Measurements from ENCODE around the gene ZNF76.
A peak's percentile ranks its signal among the peaks of the same experiment; 100 is the strongest.
"Not testable (repeated sequence)": the region's sequence is repeated elsewhere in the genome, so short reads cannot be mapped to it uniquely, and the experiment has no call there.

ZNF76 gene

DNA sequence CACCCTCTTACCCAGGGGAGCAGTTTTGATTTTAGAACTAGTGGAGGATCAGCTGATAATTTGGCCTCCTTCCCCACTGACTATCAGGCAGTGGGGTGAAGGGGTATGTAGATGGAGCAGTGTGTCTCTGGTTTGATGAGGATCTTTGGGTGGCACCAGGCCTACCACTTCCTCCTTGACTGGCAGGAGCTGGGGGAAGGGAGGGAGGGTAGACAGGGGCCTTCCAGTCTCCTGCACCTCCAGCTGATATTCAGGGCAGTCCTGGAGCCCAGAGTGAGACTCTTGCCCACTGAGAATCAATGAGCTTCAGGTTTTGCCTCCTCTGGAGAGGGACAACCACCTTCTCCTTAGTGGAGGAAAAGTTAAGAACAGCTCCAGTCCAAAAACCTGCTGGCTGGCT lies 41.3 kb downstream of the ZNF76 start:
- DNase-seq (ENCODE audit: low read depth in 2 of 2), result no peak

DNA sequence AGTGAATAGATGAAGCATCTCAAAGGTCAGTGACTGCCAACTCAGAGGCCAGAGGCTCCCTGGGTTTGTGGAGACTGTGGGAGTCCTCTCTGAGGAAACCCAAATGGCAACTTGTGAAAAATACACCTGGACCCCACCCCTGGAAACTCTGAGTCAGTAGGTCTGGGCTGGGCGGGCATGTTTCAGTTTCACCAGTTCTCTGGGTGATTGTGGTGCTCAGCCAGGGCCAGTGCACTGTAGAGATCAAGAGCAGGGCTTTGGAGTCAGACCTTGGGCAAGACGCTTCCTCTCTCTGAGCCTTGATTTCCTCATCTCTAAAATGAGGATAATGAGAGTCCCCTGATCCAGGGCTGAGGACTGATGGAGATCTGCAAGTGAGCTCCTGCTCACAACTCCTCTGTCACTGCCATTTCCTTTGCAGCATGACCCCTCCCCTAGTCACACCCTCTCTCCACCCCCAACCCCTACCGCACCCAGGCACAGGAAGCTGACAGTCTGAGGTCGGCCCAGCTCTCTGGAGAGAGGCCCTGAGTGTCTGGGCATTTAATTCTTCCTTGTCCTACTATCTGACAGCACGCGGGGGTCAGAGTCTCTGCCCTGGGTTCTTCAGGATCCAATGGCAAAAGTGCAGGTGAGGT lies 43.2 kb downstream of the ZNF76 start:
- DNase-seq (ENCODE audit: low read depth in 2 of 2), result peak; percentile 78 to 87

DNA sequence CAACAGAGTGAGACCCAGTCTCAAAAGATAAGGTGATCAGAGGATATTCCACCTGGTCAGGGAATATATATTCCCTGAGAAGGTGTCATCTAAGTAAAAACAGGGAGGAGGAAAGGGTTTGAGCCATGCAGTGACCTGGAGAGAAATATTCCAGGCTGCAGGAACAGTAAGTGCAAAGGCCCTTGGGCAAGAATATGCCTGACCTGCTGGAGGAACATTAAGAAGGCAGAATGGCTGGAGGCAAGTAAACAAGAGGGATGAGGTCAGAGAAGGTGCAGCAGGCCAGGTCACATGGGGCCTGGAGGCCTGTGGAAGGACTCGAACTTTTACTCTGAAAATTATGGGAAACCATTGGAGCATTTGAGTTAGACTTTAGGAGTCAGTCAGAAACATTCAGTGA lies 44.8 kb downstream of the ZNF76 start:
- DNase-seq (ENCODE audit: low read depth in 2 of 2), result no peak

DNA sequence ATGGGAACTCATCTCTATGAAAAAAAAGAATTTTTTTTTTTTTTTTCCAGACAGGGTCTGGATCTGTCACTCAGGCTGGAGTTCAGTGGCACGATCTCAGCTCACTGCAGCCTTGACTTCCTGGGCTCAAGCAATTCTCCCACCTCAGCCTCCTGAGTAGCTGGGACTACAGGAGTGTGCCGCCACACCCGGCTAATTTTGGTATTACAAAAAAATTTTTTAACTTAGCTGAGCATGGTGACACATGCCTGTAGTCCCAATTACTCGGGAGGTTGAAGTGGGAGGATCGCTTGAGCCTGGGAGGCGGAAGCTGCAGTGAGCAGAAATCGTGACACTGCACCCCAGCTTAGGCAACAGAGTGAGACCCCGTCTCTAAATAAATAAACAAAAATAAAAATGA lies 45.6 kb downstream of the ZNF76 start:
- no peak for DNase-seq (ENCODE audit: low read depth in 2 of 2)

DNA sequence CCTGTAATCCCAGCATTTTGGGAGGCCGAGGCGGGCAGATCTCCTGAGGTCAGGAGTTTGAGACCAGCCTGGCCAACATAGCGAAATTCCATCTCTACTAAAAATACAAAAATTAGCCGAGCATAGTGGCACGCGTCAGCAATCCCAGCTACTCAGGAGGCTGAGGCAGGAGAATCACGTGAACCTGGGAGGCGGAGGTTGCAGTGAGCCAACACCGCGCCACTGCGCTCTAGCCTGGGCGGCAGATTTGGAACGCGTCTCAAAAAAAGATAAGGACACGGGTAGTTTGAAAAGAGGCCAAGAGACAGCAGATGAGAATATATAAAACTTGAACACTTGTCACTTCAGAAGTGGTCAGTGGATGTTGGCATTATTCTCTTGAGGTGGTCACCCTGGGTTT lies 47.6 kb downstream of the ZNF76 start:
- not testable (repeated sequence) for DNase-seq (ENCODE audit: low read depth in 2 of 2)

DNA sequence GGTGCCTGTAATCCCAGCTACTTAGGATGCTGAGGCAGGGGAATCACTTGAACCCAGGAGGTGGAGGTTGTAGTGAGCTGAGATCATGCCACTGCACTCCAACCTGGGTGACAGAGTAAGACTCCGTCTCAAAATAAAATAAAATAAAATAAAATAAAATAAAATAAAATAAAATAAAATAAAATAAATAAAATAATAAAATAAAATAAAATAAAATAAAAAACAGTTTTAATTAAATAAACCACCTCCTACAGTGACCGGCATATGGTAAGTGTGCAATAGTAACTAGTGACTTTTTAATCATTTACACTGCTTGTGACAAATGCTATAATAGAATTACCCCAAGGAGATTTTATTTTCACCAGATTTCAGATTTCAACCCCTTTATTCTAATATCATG lies 49.0 kb downstream of the ZNF76 start:
- DNase-seq (ENCODE audit: low read depth in 2 of 2), result not testable (repeated sequence)

DNA sequence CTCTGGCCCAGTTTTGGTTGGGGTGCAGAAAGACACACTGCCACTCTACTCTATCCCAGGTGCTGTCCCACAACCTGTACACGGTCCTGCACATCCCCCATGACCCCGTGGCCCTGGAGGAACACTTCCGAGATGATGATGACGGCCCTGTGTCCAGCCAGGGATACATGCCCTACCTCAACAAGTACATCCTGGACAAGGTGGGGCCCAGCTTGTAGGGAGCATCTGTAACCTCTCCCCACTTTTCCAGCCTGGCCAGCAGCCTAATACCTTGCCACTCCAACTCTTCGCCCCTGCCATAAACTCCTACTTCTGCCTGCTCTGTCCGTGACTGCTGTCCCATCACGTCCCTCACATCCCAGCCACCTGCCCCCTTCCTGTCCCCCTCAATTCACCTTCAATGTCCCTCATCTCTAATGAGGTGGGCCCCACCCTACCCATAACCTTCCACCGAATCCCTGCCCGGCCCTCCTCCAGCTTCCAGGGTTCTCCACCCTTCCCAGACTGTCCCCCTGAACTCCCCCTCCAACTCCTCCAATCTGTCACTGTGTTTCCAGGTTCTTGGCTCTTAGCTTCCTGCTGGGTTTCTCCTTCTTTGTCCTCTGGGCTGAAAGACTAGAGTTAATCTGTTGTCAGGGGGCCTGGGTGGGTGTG lies 50.2 kb downstream of the ZNF76 start:
- no peak for DNase-seq (ENCODE audit: low read depth in 2 of 2)

DNA sequence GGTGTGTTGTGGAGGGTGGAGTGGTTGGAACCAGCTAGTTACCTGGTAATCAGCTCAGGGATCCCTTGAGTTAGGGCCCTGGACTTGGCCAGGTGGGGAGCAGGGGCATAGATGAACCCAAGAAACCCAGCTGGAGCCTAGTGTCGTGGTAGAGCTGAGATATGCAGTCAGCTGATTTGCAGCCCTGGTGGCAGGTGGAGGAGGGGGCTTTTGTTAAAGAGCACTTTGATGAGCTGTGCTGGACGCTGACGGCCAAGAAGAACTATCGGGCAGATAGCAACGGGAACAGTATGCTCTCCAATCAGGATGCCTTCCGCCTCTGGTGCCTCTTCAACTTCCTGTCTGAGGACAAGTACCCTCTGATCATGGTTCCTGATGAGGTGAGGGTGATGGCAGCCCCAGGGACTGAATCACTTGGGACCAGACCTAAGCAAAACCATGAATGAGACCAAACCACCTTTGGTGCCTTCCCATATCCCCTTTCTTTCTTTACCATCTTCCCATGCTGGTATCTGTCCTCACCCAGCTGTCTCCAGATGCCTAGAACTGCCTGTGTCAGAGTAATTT lies 50.8 kb downstream of the ZNF76 start:
- DNase-seq (ENCODE audit: low read depth in 2 of 2), result no peak

DNA sequence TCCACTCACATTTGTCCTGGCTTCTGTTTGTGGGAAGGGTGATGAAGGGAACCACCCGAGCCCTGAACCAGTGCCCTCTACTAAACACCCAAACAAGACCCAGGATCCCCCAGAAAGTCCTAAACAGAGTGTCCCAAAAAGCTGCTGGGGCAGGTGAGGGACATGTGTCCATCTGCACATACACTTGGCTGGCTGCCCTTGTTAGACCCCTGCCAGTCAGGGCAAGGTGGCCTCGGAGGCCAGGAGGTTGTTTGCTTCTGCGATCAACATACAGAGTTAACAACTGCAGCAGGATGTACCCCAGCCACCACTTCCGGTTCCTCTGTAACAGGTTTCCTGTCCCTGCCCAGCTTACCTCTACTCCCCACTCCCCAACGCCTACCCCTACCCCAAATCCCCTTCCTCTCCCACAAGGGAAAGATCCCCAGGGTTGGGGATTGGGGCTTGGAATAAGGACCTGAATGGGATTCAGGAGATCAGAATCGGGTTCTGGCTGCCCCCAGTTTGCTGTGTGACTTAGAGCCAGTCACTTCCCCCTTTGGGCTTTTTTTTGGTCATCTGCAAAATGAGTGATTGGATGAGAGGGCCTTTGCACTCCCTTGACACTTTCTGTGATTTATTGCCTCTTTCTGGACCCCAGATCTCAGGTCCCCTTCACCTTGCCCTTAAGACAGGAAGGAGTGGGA lies 52.0 kb downstream of the ZNF76 start:
- peak in 1 of 2 donors; percentile 42 for DNase-seq (ENCODE audit: low read depth in 2 of 2)

DNA sequence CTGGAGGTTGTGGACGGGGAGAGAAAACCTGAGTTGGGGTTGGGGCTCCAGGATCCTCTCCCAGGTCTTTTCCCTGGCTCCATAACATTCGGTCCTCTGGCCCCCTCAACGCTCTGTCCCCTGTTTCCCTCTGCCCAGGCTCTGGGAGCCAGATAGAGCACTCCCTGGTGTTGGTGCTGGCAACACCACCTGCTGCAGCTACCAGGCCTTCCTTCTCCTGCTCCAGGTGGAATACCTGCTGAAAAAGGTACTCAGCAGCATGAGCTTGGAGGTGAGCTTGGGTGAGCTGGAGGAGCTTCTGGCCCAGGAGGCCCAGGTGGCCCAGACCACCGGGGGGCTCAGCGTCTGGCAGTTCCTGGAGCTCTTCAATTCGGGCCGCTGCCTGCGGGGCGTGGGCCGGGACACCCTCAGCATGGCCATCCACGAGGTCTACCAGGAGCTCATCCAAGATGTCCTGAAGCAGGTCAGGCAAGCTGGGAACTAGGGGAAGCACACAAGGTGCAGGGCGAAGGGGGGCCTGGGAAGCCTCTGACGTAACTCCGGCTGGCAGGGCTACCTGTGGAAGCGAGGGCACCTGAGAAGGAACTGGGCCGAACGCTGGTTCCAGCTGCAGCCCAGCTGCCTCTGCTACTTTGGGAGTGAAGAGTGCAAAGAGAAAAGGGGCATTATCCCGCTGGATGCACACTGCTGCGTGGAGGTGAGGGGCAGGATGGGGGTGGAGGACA lies 52.7 kb downstream of the ZNF76 start:
- no peak for DNase-seq (ENCODE audit: low read depth in 2 of 2)

DNA sequence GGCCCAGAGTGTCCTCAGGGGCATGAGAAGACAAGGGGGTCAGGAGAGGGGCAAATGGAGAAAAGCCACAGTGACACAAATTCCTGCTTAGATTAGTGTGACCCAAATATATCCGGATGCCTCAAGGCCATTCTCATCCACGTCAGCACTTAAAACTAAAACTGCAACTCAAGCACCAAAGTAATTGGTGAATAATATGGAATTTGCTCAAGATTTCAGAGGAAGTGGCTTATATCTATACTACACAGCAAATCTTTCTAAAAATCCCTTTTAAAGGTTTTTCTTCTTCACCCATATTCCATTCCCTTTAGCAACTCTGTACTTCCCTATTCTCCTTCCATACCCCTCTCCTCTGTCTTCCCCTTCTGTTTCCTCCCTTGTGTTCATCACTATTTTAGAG lies 53.3 kb downstream of the ZNF76 start:
- no peak for DNase-seq (ENCODE audit: low read depth in 2 of 2)

DNA sequence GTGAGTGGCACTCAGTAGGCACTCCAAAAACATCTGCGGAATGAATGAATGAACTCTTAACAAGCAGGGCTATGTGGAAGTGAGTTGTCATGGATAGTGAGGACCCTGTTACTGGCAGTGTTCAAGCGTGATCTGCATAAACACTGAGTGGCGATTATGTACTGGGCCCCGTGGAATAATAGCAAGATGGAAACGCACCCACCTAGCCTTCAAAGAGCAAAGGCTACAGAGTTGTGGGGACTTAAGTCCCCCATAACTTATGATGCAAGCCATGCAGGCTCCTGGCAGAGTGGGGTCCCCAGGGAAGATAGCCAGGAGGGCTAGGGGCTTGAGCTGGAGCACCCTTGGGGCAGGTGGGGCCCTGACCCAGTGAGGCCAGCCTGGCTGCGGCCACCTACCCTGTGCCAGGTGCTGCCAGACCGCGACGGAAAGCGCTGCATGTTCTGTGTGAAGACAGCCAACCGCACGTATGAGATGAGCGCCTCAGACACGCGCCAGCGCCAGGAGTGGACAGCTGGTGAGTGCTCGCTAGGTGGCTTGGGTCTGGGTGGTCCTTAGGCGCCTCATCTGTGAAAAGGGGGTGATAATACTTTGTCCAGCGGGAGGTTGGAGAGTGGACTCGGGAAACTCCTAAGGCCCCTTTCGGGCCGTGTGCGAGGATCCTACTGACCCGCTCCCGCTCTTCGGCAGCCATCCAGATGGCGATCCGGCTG lies 58.1 kb downstream of the ZNF76 start:
- DNase-seq (ENCODE audit: low read depth in 2 of 2), result no peak

DNA sequence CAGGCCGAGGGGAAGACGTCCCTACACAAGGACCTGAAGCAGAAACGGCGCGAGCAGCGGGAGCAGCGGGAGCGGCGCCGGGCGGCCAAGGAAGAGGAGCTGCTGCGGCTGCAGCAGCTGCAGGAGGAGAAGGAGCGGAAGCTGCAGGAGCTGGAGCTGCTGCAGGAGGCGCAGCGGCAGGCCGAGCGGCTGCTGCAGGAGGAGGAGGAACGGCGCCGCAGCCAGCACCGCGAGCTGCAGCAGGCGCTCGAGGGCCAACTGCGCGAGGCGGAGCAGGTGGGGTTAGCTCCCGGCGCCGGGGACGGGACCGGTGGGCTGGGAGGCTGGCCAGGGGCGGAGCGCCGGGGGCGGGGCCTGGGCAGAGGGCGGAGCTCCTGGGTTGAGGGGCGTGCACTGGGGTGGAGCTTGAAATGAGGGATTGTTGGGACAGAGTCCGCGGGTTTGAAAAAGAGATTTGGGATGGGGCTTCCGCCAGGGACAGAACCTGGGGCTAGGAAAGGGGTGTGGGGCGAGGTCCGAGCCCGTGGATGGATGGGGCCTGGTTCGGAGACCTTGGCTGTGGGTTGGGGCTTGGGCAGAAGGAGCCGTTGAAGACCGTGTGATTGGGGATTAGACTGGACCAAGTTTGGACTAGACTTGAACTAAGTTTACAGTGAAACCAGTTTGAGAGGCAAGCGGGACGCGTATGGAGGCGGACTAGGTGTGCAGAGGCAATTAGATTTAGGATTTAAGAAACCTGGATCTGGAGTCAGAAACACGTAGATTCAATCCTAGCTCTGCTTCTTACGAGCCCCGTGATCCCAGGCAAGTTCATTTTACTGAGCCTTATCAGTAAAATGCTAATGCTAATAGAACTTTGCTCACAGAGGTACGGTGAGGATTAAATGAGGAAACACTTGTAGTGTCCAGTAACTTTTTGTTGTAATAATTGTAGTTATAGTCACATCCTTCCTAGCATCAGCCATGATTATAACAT lies 58.9 kb downstream of the ZNF76 start:
- no peak for DNase-seq (ENCODE audit: low read depth in 2 of 2)

DNA sequence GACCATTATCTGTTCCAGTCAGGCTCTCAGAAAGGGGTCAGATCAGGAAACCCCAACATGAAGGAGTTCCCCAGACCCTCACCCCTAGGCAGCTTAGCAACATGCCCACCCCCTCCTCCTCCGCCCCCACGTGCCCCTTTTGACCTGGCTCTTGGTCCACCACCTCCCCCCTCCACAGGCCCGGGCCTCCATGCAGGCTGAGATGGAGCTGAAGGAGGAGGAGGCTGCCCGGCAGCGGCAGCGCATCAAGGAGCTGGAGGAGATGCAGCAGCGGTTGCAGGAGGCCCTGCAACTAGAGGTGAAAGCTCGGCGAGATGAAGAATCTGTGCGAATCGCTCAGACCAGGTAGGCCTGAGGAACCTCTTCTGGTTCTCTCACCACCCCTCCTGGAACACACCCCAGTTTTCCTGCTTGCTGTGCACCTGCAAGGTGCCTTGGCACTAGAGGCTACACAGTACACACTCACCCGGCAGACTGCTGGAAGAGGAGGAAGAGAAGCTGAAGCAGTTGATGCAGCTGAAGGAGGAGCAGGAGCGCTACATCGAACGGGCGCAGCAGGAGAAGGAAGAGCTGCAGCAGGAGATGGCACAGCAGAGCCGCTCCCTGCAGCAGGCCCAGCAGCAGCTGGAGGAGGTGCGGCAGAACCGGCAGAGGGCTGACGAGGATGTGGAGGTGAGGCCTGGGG lies 60.0 kb downstream of the ZNF76 start:
- DNase-seq (ENCODE audit: low read depth in 2 of 2), result no peak

DNA sequence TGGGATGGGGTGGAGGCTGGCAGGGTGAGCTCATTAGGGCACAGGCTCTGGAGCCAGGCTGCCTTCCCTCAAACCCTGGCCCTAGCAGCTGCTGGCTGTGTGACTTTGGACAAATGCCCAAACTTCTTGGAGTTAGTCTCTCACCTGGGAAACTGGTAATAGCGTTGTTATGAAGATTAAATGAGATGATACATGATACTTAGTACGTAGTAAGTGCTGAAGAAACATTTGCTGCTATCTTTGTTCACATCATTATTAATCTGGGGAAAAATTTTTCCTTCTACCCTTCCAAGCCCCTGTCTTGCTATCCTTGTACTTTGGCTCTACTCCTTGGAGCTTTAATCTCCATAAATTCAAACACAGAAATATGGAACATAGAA lies 60.5 kb downstream of the ZNF76 start:
- no peak for DNase-seq (ENCODE audit: low read depth in 2 of 2)

DNA sequence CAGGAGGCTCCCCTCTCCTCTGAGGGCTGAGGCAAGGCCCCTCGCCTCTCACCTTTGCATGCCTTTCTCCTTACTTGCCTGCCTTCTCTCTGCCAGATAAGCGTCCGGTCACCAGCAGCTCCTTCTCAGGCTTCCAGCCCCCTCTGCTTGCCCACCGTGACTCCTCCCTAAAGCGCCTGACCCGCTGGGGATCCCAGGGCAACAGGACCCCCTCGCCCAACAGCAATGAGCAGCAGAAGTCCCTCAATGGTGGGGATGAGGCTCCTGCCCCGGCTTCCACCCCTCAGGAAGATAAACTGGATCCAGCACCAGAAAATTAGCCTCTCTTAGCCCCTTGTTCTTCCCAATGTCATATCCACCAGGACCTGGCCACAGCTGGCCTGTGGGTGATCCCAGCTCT lies 61.6 kb downstream of the ZNF76 start:
- no peak for DNase-seq (ENCODE audit: low read depth in 2 of 2)

DNA sequence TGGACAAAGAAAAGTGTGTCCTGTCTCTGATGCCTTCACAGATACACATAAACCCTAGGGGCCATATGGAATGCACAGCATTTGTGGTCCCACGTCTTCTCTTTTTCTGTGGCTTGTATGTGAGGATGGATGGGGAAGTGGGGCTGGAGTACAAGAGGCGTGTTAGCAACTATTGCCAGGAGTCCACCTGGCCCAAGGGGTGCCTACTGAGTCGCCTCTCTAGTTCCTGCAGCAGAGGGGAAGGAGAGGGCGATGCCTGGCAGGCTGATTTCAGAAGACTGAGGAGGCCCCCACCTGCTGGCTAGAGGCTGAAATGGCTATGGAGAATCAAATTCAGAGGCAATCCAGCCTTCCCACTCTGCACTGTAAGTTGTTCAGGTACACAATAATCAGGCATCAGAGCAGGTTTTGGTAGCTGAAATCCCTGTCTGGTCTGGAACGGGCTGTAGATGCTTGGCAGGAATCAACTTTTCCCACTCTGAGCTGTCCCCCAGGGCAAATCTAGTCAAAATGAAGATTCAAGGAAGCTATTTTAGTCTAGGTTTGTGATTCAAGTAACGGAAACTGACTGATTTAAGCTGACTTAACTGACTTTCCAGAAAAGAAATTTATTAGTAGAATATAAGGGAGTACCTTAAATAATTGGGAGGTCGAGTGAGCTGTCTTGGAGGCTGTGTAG lies 68.0 kb downstream of the ZNF76 start:
- peak; percentile 66 to 67 for DNase-seq (ENCODE audit: low read depth in 2 of 2)

DNA sequence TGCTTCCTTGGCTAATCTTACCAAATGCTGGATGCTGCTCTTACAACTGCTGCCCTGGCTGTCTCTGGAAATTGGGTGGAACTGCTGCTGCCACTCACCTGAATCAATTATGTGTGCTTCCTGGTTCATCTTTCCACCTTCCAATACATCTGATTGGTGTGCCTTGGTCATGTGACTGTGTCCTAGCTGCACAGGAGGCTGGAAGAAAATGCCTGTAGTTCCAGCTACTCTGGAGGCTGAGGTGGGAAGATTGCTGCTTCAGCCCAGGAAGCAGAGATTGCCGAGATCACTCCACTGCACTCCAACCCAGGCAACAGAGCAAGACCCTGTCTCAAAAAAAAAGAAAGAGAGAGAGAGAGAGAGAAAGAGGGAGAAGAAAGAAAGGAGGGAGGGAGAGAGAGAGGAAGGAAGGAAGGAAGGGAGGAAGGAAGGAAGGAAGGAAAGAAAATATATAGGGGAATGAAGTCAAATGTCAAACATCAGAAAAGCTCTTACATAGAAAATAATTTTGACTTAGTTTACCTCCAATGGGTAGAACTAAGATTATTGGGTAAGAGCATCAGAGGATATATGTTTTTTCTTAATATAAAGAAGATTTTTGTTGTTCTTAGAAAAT lies 68.7 kb downstream of the ZNF76 start:
- DNase-seq (ENCODE audit: low read depth in 2 of 2), result no peak

DNA sequence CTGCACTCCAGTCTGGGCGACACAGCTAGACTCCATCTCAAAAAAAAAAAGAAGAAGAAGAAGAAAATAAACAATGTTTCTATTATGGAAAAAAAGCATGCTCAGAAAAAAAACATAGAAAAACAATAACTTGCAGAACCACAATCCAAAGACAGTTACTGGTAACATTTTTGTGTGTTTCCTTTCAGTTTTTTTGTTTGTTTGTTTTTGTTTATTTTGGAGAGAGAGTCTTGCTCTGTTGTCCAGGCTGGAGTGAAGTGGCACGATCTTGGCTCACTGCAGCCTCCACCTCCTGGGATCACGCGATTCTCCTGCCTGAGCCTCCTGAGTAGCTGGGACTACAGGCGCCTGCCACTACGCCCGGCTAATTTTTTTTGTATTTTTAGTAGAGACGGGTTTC lies 69.4 kb downstream of the ZNF76 start:
- DNase-seq (ENCODE audit: low read depth in 2 of 2), result not testable (repeated sequence)
